Measurements from ENCODE around the gene IKZF3.
"Not testable (repeated sequence)": the region's sequence is repeated elsewhere in the genome, so short reads cannot be mapped to it uniquely, and the experiment has no call there.

Gene IKZF3

GRCh38 chr17:39737206-39737759, 126.8 kb downstream of the IKZF3 start:
- no peak for DNase-seq

GRCh38 chr17:39736319-39737165, 127.6 kb downstream of the IKZF3 start:
- DNase-seq, result no peak

GRCh38 chr17:39735882-39736281, 128.2 kb downstream of the IKZF3 start:
- no peak for DNase-seq

GRCh38 chr17:39732586-39732985, 131.5 kb downstream of the IKZF3 start:
- DNase-seq, result no peak

- peak; percentile 92 for DNase-seq
These were observed 133.8 kb downstream of the IKZF3 start, which contains the start of gene MIEN1 for GRCh38 chr17:39730095-39730921. MIEN1 (minus strand) TSS chr17:39730532; CDS start chr17:39730495, 37 bp downstream.

- DNase-seq, result no peak
These were observed 134.7 kb downstream of the IKZF3 start for GRCh38 chr17:39729280-39729851.

- DNase-seq, result no peak
These were observed 136.6 kb downstream of the IKZF3 start for GRCh38 chr17:39727556-39727955.

- DNase-seq, result no peak
These were observed 137.5 kb downstream of the IKZF3 start for GRCh38 chr17:39726617-39727016.

GRCh38 chr17:39725923-39726322, 138.2 kb downstream of the IKZF3 start:
- not testable (repeated sequence) for DNase-seq

- DNase-seq, result no peak
These were observed 139.4 kb downstream of the IKZF3 start for GRCh38 chr17:39724731-39725130.

GRCh38 chr17:39722965-39723848, 140.9 kb downstream of the IKZF3 start:
- DNase-seq, result no peak

GRCh38 chr17:39722104-39722503, 142.0 kb downstream of the IKZF3 start:
- no peak for DNase-seq

GRCh38 chr17:39719563-39720355, 144.4 kb downstream of the IKZF3 start:
- no peak for DNase-seq

- no peak for DNase-seq
These were observed 146.5 kb downstream of the IKZF3 start for GRCh38 chr17:39717660-39718059.

GRCh38 chr17:39716879-39717536, 147.1 kb downstream of the IKZF3 start:
- DNase-seq, result no peak

- DNase-seq, result no peak
These were observed 147.9 kb downstream of the IKZF3 start for GRCh38 chr17:39716073-39716818.

- no peak for DNase-seq
These were observed 148.6 kb downstream of the IKZF3 start for GRCh38 chr17:39715375-39716072.

GRCh38 chr17:39714234-39714633, 149.9 kb downstream of the IKZF3 start:
- DNase-seq, result no peak

GRCh38 chr17:39711851-39712250, 152.3 kb downstream of the IKZF3 start:
- DNase-seq, result no peak

Measured in midbrain (tissue), 1 donor.